Ovary (tissue), 9 donors: Measurements from ENCODE around the gene PPM1J. TPM values are rescaled to one million over a fixed set of nuclear protein-coding genes. Genes with fewer than 3 reads are reported as not detected.
A peak's percentile ranks its signal among the peaks of the same experiment; 100 is the strongest.

Experiments used
- DNase-seq, 5 donors: peaks; one replicate each; pipeline ENCODE4 v3.0.0-alpha.2; 2019 to 2020
- H3K27ac ChIP-seq, 2 donors: fragments of 200-600 bp; one replicate each; pipeline versions ENCODE4 v1.5.1 to v1.8.0; 2019 to 2022
- H3K27me3 ChIP-seq: fragments of 200-600 bp; one replicate; pipeline ENCODE4 v1.8.0; 2022
- H3K36me3 ChIP-seq: fragments of 200-600 bp; sonication (generic); one replicate; pipeline ENCODE4 v1.5.1; 2019
- H3K4me1 ChIP-seq: one replicate; pipeline ENCODE4 v1.8.1; 2013; ENCODE audit warnings: mild to moderate bottlenecking, moderate library complexity; ENCODE audit not compliant: insufficient read depth
- H3K4me3 ChIP-seq: fragments of 200-600 bp; sonication (generic); one replicate; pipeline ENCODE4 v1.5.1; 2017
- H3K9me3 ChIP-seq, 2 donors: fragments of 200-600 bp in 1 of 2; sonication (generic) in 1 of 2; one replicate each; pipeline versions ENCODE4 v1.5.1 to v1.8.1; 2013 to 2019; ENCODE audit warnings: mild to moderate bottlenecking in 1 of 2, moderate library complexity in 1 of 2
- CTCF ChIP-seq, 3 donors: fragments of 450-650 bp in 2 of 3; fragments of 200-600 bp in 1 of 3; IDR thresholded peaks; one replicate each; pipeline versions ENCODE4 v1.5.1 to v1.8.0; 2016 to 2022; ENCODE audit warnings: antibody characterized with exemption in 3 of 3, mild to moderate bottlenecking in 1 of 3
- EP300 ChIP-seq: sonication (generic); formaldehyde crosslinking; IDR thresholded peaks from one replicate; pipeline ENCODE4 v1.6.1; 2017; ENCODE audit warnings: antibody characterized with exemption
- POLR2A ChIP-seq: fragments of 450-650 bp; IDR thresholded peaks from one replicate; pipeline ENCODE4 v1.6.1; 2017; ENCODE audit warnings: antibody characterized with exemption, mild to moderate bottlenecking, moderate library complexity
- WGBS, 3 donors: extraction: QIAGEN DNeasy Blood & Tissue Kit in 1 of 3; methylation state at CpG; one replicate each; pipeline versions ENCODE4 v1.1.5 to v1.1.7; 2013 to 2017; 5-methylcytosine and 5-hydroxymethylcytosine counted together
- intact Hi-C, 4 donors: fragments of 100-400 bp; cut with DNase I; formaldehyde crosslinking; loops; one replicate each; pipeline versions ENCODE4 v1.11.0 to v1.15.1; 2022 to 2023
- polyA plus RNA-seq, 2 donors: library from polyadenylated mRNA; stranded (reverse); fragments of 200-250 nt in 1 of 2; fragments of 350-450 nt in 1 of 2; fragmentation: Illumina TruSeq in 1 of 2; extraction: RNeasy Lipid Tissue Mini Kit (QIAGEN cat#74804) in 1 of 2; gene quantifications; one replicate each; pipeline ENCODE4 v1.2.3, GENCODE V29; 2013 to 2014
- total RNA-seq, 7 donors: library from RNA; depleted of rRNA in 2 of 7; stranded (reverse); fragments of >200 nt in 2 of 7; fragmentation: NEBNext Ultra II Directional in 3 of 7; extraction: Animal tissue kit (Norgen Biotek cat#: 25700) in 3 of 7; gene quantifications; one replicate each; pipeline versions ENCODE4 v1.1.0 to v1.2.4, GENCODE V29; 2016 to 2023
- donor health status: DM: no; HTN: no; CAD: no; lungs with moderate emphysema.
- donor health status: DM: no; HTN: no; CAD: no.
- donor health status: Bipolar disorder and iron deficiency.
- donor health status: DM: yes; HTN: yes; CAD: no.
- donor health status: DM: no; HTN: no; CAD: no.
- donor health status: DM: yes; HTN: yes; CAD: no.

The PPM1J gene
- total and polyA plus RNA-seq, 9 donors: 0.78 to 6.3 (median 2.8) TPM

- intact Hi-C loops: loop anchor here in 2 of 4 donors (2.0 to 5.0 kb wide), 2 partner anchors 33 to 55 kb away; partner anchors contain the start of genes CAPZA1 (in 1 of the 2), RHOC (in 1 of the 2) and ST7L (in 1 of the 2)
- Histone ChIP-seq H3K27me3 (no peaks in the 10 kb centered on the region), H3K4me1 (peaks cover 4% of the 10 kb centered on the region), H3K4me3 (peak overlapping the region; percentile 63), H3K27ac (peak overlapping the region; percentile 90 to 96), H3K9me3 (no peaks in the 10 kb centered on the region), H3K36me3 (no peaks in the 10 kb centered on the region)
- WGBS, 3 donors: 2 to 3% (median 2%) methylated on average over 18 of the region's 18 CpGs
- TF ChIP-seq CTCF (IDR thresholded peaks at IDR 0.05) (peak in 2 of 3 donors; percentile 37 to 56), EP300 (no peak), POLR2A (peak; percentile 7)
- peak in 1 of 5 donors; percentile 42 for DNase-seq
These were observed 41.3 kb downstream of the PPM1J start for GRCh38 chr1:112673592-112674439.

- WGBS, 3 donors: 70 to 78% (median 74%) methylated on average over 1 of the region's 1 CpG
- intact Hi-C loops: loop anchor here in 2 of 4 donors (2.0 to 5.0 kb wide), 2 partner anchors 34 to 54 kb away; partner anchors contain the start of genes CAPZA1 (in 1 of the 2), RHOC (in 1 of the 2) and ST7L (in 1 of the 2)
These were observed 42.3 kb downstream of the PPM1J start for GRCh38 chr1:112672842-112673241.

GRCh38 chr1:112672009-112672408 lies 43.1 kb downstream of the PPM1J start:
- no peak for TF ChIP-seq EP300
- no peak for TF ChIP-seq POLR2A
- no peak for TF ChIP-seq CTCF (IDR thresholded peaks at IDR 0.05)
- H3K4me3 ChIP-seq: no peak overlapping the region
- no peaks in the 10 kb centered on the region for H3K9me3 ChIP-seq
- intact Hi-C loops: loop anchor here in 2 of 4 donors (2.0 to 5.0 kb wide), 2 partner anchors 35 to 53 kb away; partner anchors contain the start of genes CAPZA1 (in 1 of the 2), RHOC (in 1 of the 2) and ST7L (in 1 of the 2)
- DNase-seq: no peak
- WGBS, 3 donors: 12 to 26% (median 21%) methylated on average over 2 of the region's 2 CpGs
- no peaks in the 10 kb centered on the region for H3K27me3 ChIP-seq
- peak overlapping the region in 1 of 2 donors; percentile 8 for H3K27ac ChIP-seq
- no peaks in the 10 kb centered on the region for H3K36me3 ChIP-seq
- peaks cover 4% of the 10 kb centered on the region for H3K4me1 ChIP-seq

More at GRCh38 chr1:112672842-112673241, 42.3 kb downstream of the PPM1J start:
- Histone ChIP-seq H3K9me3 (no peaks in the 10 kb centered on the region), H3K27ac (peak overlapping the region in 1 of 2 donors; percentile 96), H3K4me1 (peaks cover 4% of the 10 kb centered on the region), H3K27me3 (no peaks in the 10 kb centered on the region), H3K4me3 (no peak overlapping the region), H3K36me3 (no peaks in the 10 kb centered on the region)
- TF ChIP-seq POLR2A (no peak), CTCF (IDR thresholded peaks at IDR 0.05) (no peak), EP300 (no peak)
- DNase-seq: no peak

- H3K9me3 ChIP-seq: no peaks in the 10 kb centered on the region
- no peak overlapping the region for H3K27ac ChIP-seq
- 82 to 94% (median 90%) methylated on average over 2 of the region's 2 CpGs for WGBS, 3 donors
- no peak overlapping the region for H3K4me3 ChIP-seq
- no peak for DNase-seq
- H3K27me3 ChIP-seq: no peaks in the 10 kb centered on the region
- no peak for TF ChIP-seq POLR2A
- TF ChIP-seq EP300: no peak
- intact Hi-C loops: no loop called here
- H3K4me1 ChIP-seq: no peaks in the 10 kb centered on the region
- no peaks in the 10 kb centered on the region for H3K36me3 ChIP-seq
These were observed 48.2 kb downstream of the PPM1J start for GRCh38 chr1:112666946-112667345.
